Sigmoid colon (tissue), 4 donors: ENCODE measurements around the gene DHRS9.

Experiments used
- EP300 ChIP-seq, 4 donors: sonication (generic); formaldehyde crosslinking; IDR thresholded peaks; one replicate each; pipeline ENCODE4 v1.6.1; 2017; ENCODE audit warnings: antibody characterized with exemption in 4 of 4
- TF ChIP-seq, protein P1 (sequence below), 4 experiments: fragments of 450-650 bp in 3 of 4; fragments of 200-600 bp in 1 of 4; IDR thresholded peaks; one replicate each; pipeline ENCODE4 v1.5.1; 2016 to 2019; ENCODE audit warnings: antibody characterized with exemption in 4 of 4, mild to moderate bottlenecking in 3 of 4, moderate library complexity in 2 of 4

DNA sequence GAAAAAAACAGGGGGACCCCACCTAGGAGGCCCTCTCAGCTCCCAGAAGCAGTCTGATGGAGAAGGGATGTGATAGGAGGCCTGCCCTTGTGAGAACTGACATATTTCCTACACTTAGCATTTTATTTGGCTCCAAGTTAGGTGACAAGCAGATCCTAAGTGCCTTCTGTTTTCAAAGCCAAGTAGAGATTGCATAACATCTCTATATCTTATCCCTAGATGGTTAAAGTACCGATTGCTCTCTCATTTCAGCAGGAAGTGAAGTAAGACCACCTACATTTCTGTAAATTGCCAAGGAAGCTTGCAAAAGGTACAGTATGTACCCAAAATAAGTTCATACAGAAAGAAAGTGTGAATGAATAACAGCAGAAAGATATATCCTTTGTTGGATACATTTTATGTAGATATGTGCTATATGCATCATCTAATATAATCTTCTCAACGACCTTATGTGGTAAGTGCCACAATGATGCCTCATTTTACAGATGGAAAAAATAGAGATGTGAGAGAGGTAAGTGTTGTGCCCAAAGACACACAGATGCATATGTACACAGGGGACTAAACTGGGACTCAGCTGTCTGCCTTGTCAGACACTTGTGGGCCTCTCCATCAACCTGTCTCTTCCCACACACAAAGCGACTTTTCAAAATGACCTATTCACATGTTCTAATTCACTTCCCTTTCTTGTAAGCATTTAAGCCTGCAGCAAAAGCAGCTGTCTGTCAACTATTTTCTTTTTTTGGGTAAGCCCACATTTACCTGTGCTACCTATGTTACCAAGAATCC is 38.9 kb downstream of the DHRS9 start:
- TF ChIP-seq EP300 (IDR thresholded peaks at IDR 0.05) = no peak
- TF ChIP-seq, protein P1, sequence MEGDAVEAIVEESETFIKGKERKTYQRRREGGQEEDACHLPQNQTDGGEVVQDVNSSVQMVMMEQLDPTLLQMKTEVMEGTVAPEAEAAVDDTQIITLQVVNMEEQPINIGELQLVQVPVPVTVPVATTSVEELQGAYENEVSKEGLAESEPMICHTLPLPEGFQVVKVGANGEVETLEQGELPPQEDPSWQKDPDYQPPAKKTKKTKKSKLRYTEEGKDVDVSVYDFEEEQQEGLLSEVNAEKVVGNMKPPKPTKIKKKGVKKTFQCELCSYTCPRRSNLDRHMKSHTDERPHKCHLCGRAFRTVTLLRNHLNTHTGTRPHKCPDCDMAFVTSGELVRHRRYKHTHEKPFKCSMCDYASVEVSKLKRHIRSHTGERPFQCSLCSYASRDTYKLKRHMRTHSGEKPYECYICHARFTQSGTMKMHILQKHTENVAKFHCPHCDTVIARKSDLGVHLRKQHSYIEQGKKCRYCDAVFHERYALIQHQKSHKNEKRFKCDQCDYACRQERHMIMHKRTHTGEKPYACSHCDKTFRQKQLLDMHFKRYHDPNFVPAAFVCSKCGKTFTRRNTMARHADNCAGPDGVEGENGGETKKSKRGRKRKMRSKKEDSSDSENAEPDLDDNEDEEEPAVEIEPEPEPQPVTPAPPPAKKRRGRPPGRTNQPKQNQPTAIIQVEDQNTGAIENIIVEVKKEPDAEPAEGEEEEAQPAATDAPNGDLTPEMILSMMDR (IDR thresholded peaks at IDR 0.05) = no peak
